Pons (tissue), 1 donor: Measurements from ENCODE around the gene KCNIP3.

Experiments used
- DNase-seq: peaks from one replicate; pipeline ENCODE4 v3.0.0-alpha.2; 2016; ENCODE audit warnings: low spot score

Gene KCNIP3

DNA sequence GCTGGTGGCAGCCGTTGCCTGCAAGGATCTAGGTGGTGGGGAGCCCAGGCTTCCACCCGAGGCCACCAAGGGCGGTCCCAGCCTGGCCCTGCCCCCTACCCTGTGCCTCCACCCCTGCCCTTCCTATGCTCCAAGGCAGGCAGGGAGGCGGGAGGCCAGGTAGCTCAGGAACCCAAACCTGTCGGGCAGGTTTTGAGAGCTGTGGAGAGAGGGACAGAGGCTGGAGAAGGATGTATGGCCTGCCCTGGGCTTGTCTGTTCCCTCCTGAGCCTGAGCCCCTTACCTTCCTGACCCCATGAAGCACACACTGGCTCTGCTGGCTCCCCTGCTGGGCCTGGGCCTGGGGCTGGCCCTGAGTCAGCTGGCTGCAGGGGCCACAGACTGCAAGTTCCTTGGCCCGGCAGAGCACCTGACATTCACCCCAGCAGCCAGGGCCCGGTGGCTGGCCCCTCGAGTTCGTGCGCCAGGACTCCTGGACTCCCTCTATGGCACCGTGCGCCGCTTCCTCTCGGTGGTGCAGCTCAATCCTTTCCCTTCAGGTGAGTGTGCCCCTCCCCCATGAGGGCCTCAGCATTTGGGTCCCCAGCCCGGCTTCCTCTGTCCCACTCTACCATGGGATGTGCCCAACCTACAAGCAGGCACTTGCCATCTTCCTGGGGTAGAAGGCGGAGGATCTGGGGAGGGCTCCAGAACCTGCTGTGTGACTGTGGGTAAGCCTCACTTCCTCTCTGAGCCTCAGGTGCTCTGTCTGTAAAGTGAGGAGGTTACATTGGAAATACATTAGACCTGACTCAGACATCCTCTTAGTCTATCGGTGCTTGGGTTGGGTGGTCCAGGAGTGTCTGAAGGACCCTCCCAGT, 22.6 kb upstream of the KCNIP3 start, which contains the start of gene PROM2:
Gene PROM2, plus strand, starts transcription at position 159 of the 860 bp plus-strand sequence. Its CDS starts 137 bp downstream, at position 296.
- no peak for DNase-seq

DNA sequence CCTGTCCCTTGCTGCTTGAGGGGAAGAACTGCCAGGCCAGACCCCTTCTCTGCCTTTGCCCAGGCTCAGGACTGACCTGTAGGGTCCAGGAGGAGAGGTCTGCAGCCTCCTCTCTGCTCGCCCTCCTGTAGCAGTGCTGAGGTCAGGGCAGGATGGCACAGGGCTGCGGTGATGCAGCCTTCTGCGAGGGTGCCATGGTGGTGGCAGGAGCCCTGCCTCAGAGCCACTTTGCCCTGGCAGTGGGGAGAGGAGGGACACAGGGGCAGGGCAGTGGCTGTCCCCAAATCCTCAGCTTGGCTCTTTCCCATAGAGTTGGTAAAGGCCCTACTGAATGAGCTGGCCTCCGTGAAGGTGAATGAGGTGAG, 22.0 kb upstream of the KCNIP3 start:
- DNase-seq: no peak

DNA sequence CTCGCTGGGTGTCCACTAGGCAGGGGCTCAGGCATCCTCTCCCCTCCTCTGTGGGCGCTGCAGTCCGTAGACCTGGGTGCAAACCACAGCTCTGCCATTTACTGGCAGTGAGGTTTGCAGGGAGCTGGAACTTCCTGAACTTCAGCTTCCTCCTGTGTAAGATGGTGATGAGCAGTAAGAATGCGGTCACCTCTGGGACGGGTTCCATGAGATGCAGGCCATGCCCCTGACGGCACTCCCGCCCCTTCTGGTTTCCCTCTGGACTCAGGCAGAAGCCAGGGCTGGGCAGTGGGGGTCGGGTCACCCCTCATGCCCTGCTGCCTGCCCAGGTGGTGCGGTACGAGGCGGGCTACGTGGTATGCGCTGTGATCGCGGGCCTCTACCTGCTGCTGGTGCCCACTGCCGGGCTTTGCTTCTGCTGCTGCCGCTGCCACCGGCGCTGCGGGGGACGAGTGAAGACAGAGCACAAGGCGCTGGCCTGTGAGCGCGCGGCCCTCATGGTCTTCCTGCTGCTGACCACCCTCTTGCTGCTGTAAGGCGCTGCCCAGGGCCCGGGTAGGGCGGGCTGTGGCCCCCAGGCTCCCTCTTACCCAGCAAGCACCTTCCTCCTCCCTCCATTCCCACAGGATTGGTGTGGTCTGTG, 21.4 kb upstream of the KCNIP3 start:
- no peak for DNase-seq

DNA sequence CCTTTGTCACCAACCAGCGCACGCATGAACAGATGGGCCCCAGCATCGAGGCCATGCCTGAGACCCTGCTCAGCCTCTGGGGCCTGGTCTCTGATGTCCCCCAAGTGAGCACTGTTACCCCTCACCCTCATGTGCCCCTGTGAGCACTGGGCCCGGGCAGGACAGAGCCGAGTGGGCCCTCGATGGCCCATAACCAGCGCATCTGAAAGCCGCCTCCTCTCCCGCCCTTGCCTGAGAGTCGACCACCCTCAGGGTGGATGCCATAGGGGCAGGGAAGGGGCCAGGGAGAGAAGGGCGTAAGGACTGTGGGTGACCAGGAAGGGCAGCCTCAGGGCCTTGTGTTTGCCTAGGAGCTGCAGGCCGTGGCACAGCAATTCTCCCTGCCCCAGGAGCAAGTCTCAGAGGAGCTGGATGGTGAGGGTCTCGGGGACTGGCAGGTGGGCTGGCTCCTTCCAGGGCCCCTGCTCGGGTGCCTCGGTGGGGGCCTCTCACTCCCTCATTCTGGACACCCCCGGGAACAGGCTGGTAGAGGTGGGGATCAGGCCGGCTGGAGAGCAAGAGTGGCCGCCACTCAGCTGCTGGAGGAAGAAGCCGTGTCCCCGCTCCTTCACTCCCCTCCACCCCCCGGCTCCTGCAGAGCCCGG, 20.8 kb upstream of the KCNIP3 start:
- DNase-seq: no peak

DNA sequence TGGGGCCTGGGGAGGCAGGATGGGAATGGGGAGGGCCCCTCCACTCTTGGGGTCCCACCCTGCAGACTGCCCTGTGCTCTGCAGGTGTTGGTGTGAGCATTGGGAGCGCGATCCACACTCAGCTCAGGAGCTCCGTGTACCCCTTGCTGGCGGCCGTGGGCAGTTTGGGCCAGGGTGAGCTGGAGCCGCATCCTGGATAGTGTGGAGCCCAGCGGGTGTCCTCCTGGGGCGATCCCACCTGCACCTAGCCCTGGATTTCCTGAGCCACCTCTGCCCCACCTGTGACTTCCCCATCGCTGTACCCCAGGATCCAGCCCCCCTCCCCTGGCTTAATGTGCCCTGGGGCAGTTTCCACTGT, 20.3 kb upstream of the KCNIP3 start:
- DNase-seq: no peak

DNA sequence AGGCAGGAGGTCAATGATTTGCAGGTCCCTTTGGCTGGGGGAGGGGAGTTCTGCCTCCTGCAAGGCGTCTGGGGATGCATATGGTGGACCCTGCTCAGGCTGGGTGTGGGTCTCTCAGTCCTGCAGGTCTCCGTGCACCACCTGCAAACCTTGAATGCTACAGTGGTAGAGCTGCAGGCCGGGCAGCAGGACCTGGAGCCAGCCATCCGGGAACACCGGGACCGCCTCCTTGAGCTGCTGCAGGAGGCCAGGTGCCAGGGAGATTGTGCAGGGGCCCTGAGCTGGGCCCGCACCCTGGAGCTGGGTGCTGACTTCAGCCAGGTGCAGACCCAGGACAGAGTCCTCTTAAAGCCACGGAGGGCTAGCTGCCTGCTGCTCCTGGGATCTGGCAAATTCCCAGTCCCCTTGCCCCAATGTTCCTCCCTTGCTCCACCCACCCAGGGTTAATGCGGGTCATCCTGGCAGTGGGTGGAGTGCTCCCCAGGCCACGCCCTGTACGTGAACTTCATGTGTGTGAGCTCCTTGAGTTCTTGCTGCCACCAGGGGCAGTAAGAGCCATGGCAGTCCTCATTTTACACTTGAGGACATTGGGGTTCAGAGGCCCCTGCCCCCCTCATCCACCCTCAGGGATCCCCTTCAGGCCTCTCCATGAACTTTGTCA, 19.8 kb upstream of the KCNIP3 start:
- no peak for DNase-seq

DNA sequence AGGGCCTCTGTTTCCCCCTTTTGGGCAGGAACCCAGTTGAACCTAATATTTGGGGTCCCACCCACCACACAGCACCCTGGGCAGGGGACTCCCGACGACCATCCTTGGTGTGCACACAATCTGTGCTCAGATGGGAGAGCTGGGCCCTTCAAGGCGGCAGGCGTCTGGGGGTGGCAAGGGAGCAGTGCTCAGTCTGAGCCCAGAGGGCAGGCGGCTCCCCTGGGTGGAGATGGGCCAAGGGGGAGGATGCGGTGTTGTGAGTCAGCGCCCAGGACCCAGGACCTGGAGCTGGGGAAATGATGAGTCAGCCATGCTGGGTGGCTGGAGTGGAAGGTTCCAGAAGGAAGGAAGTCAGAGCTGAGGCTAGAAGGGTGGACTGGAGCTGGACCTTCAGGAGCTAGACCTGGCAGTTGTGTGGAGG, 19.1 kb upstream of the KCNIP3 start:
- DNase-seq: no peak

DNA sequence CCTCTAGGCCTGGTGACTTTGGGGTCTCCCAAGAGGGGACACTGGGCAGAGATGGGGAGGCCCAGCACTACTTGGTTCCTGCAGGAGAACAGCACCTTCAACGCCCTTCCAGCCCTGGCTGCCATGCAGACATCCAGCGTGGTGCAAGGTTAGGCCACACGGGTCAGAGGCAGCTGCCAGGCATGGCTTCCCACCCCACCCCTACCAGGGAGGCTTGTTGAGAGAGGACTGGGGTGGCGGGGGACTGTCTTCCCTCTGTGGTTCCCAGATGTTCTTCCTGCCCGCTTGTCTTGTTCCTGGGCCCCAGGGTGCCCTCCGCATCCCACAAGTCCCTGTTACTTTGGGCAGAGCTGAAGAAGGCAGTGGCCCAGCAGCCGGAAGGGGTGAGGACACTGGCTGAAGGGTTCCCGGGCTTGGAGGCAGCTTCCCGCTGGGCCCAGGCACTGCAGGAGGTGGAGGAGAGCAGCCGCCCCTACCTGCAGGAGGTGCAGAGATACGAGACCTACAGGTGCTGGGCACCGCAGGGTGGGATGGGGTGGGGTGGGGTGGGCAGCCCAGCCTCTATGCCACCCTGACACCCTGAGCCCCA, 18.4 kb upstream of the KCNIP3 start:
- no peak for DNase-seq

DNA sequence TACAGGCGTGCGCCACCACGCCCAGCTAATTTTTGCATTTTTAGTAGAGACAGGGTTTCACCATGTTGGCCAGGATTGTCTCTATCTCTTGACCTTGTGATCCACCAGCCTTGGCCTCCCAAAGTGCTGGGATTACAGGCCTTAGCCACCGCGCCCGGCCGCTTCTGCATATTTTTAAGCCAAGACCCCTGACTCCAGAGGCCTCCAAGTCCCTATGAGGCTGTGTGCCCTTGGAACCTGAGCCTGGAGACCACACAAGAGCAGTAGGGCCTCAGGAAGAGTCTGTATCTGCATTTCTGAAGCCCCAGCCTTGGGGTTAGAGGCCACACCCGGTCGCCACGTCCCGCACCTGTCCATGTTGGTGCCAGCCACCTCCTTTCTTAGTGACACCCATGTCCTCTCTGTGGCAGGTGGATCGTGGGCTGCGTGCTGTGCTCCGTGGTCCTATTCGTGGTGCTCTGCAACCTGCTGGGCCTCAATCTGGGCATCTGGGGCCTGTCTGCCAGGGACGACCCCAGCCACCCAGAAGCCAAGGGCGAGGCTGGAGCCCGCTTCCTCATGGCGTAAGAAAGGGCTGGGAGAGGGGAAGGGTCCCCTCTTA, 17.6 kb upstream of the KCNIP3 start:
- no peak for DNase-seq

DNA sequence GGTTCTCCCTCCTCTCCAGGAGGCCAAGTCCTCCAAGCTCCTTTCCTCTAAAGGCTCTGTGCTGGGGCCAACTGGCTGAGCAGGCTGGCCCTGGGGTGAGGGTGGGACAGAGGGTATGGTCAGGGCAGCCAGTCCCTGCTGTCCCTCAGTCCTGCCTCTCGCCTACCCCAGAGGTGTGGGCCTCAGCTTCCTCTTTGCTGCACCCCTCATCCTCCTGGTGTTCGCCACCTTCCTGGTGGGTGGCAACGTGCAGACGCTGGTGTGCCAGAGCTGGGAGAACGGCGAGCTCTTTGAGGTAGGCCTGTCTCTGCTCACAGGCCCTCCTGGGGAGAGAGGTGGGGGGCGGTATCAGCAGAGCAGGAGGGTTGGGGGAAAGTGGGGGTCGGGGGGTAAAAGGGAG, 16.1 kb upstream of the KCNIP3 start:
- DNase-seq: no peak

DNA sequence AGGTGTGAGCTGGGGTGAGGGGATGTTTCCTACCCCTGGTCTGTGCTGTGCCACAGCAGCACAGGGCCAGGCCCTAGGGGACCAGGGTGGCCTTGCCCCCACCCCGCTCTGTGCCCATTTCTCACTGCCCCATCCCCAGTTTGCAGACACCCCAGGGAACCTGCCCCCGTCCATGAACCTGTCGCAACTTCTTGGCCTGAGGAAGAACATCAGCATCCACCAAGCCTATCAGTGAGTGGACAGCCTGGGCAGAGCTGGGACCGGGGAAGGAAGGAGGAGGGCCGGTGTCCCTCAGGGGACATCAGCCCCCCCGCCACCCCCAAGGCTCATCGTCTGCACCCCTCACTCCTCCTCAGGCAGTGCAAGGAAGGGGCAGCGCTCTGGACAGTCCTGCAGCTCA, 15.4 kb upstream of the KCNIP3 start:
- no peak for DNase-seq

DNA sequence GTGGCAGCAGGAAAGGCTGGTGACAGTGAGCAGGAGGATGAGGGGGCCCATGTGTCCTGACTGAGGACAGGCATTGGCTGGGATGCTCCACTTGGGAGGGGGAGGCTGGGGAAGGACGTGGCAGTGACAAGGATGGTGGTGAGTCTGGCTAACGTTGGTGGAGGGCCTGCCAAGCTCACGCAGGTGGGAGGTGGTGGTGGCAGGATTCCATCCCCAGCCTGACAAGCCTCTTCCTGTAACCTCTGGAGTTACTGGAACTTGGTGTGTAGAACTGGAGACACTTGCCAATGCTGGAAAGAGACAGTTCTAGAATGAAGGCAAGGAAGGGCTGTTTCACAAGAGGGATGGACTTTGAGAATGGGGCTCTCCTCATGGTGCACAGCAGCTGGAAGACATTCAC, 14.7 kb upstream of the KCNIP3 start:
- DNase-seq: no peak

DNA sequence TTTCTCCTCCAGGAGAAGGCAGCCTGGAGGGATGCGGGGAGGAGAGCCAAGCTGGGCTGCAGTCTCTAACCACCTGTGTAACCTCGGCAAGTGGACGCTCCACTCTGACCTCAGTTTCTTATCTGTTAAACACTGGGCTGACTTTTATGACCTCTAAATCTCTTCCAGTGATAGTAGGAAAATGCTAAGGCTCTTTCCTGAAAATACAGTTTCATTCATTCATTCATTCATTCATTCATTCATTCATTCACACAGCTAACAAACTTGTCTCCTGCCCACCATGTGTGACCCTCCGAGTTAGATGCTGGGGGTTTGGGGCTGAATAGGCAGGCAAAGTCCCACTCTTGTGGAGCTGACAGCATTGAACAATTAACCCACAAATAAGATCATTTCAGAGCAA, 13.6 kb upstream of the KCNIP3 start:
- DNase-seq: no peak

DNA sequence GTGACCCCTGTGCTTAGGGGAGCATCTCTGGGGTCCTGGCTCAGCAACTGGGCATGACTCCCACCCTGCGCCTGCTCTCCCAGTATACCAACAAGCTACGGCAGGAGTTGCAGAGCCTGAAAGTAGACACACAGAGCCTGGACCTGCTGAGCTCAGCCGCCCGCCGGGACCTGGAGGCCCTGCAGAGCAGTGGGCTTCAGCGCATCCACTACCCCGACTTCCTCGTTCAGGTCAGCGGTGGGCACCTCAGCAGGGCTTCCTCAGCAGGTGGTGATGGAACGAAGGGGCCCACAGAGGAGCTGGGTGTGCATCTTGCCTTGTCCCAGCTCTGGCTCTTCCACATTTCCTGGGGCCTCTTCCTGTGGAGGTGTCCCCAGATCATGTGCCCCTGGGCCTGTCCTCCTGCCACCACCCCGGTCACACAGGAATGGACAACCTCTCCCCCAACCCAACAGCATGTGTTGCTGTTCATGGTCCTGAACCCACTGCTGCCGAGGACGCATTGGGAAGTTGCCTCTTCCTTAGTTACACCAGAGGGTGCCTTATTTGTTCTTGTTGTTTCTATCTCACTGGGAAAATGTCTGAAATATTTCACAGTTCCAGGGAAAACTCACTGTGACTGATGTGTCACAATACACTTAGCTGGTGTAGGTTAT, 12.1 kb upstream of the KCNIP3 start:
- no peak for DNase-seq

DNA sequence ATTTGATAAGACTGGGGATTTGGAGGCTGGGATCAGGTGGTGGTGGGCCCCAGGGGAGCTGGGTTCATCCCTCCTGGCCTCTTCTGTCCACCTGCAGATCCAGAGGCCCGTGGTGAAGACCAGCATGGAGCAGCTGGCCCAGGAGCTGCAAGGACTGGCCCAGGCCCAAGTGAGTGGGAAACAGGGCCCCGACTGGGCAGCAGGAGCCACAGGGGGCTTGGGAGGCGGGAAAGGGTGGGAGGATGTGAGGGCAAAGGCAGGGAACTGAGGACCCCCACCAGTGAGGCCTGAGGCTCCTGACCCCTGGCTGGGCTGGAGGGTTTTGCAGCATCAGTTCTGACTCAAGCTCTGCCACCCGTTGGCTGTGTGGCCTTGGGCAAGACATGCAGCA, 11.6 kb upstream of the KCNIP3 start:
- DNase-seq: no peak

DNA sequence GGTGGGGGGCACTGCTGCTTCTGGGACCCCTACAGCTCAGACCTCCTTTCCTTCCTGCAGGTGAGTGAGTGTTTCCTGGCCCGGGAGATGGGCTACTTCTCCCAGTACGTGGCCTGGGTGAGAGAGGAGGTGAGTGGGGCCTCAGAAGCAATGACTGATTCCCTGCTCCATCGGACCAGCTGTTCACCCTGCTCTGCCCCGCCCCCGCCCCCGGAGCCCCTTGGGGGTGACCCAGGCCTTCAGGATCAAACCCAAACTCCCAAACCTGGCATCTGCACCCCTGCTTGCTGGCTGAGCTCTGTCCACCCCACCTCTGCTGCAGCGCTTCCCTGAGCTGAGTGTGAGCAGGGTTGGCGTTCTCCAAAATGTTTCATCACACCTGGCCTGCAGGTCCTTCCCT, 9.8 kb upstream of the KCNIP3 start:
- no peak for DNase-seq

DNA sequence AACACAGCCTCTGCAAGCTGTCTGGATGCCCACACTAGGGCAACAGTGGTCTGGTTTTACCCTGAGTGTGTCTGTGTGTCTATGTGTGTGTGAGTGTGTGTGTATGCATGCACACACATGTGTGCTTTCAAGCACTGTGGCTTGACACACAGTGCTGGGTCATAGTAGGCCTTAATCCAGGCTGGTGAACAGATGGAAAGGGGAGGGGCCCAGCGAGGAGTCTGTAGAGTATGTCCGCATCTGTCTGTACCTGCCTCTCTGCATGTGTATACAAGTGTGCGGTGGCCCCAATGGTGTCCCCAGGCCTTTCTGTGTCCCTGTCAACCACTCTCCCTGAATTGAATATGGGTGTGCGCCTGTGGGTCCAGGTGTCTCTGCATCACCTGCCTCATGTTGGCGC, 9.3 kb upstream of the KCNIP3 start:
- DNase-seq: no peak

DNA sequence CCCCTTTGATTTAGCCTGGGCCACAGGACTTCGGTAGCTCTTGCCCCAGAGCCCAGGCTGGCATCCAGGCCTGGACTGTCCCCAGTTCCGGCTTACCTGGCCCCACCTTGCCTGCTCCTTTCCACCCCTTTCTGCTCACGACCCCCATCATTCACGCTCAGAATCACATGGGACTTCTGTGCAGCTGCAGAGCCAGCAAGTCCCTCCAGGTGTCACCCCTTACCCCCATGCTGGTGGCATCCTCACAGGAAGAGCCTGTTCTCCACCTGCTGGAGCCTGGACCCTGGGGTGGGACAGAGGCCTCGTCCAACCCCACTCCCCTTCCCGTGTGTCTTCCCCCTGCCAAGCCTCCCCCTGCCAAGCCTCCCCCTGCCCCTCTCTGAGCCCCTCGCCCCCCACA, 7.9 kb upstream of the KCNIP3 start:
- no peak for DNase-seq

DNA sequence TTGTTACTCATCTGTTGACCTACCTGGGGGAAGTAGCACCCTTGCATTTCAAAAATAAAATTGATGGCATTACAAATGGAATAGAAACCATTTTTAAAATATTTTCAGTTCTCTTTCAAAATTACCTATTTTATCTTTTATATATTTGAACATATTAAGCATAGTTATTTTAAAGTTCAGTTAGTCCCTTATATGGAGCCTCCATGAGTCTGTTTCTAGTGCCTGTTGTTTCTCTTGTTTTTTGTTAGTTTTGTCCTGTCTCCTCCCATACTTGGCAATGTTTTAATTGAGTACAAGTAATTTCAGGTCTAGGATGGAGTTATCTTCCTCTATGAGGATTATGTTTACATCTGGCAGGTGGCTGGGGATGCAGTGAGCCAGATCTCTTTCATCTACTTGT, 5.9 kb upstream of the KCNIP3 start:
- DNase-seq: no peak

DNA sequence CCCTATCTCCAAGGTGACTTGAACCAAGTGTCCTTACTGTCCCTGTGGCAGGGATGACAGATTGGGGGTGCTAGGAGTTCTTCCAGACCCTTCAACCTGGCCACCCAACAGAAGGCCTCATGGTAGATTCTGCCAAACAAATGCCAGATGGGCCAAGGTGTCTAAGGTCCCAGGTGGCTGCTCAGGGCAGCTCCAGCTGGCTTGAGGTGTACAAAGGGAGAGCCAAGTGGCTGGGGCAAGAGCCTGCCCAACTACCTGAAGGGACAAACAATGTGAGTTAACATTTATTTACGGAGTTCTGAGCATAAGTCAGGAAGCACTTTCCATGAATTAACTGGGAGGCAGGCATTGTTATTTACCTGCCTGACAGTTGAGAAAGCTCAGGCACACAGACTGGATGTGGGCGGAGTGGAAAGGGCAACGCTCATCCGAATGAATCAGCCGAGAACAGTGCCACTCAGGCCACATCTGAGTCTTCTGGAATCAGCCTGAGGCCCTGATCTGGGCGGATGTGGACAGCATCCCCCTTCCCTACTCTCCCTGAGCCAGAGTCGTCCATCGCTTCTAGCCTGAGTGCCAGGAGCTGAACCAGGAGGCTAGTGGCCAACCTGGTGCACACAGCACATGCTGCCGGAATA, 4.4 kb upstream of the KCNIP3 start:
- DNase-seq: no peak
